Type B pancreatic cell (in vitro differentiated cells): ENCODE data around the gene AP1S3. TPM values are rescaled to one million over a fixed set of nuclear protein-coding genes. Genes with fewer than 3 reads are reported as not detected.

ENCODE experiments used
- DNase-seq: peaks from one replicate; pipeline ENCODE4 v3.0.0; 2021; ENCODE audit warnings: mixed read lengths; ENCODE audit not compliant: unreplicated experiment; ENCODE audit errors: extremely low spot score
- H3K27ac Mint-ChIP-seq: 2 replicates; pipeline ENCODE4 v1.8.0; 2021; ENCODE audit warnings: mild to moderate bottlenecking, mixed read lengths
- H3K27me3 Mint-ChIP-seq: 2 replicates; pipeline ENCODE4 v1.8.0; 2021; ENCODE audit warnings: mixed read lengths
- H3K36me3 Mint-ChIP-seq: 2 replicates; pipeline ENCODE4 v1.8.0; 2021; ENCODE audit warnings: mixed read lengths
- H3K4me1 Mint-ChIP-seq: one replicate; pipeline ENCODE4 v1.8.0; 2021; ENCODE audit warnings: mixed read lengths; ENCODE audit not compliant: unreplicated experiment
- H3K4me3 Mint-ChIP-seq: 2 replicates; pipeline ENCODE4 v1.8.0; 2021; ENCODE audit warnings: mild to moderate bottlenecking, mixed read lengths
- H3K9me3 Mint-ChIP-seq: 2 replicates; pipeline ENCODE4 v1.8.0; 2021; ENCODE audit warnings: mixed read lengths
- total RNA-seq: library from RNA; stranded (reverse); gene quantifications from 2 replicates; pipeline ENCODE4 v1.2.1, GENCODE V29; 2021; ENCODE audit warnings: low replicate concordance
- TF ChIP-seq, protein P1 (sequence below): fragments of 200-600 bp; sonication (generic); conservative IDR thresholded peaks from 2 replicates; pipeline ENCODE4 v1.5.0; 2021; ENCODE audit warnings: antibody characterized with exemption, mild to moderate bottlenecking

The AP1S3 gene
- total RNA-seq, 1 donor from 2014 or later = 7.8 TPM

DNA sequence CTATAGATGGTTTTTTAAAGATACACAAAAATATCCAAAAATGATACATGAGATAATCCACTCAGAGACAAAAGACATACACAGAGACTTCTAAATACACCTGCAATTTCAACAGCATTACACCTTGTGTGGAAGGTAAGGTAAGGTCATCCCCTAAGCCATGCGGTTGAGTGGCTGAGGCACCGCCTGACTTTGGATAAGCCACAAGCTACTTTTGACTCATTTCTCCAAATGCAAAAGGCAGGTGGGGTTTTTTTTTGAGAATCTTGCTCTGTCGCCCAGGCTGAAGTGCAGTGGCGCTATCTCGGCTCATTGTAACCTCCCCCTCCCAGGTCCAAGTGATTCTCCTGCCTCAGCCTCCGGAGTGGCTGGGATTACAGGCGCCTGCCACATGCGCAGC lies 13.1 kb downstream of the AP1S3 start:
- peaks cover 4% of the 10 kb centered on the region for H3K9me3 Mint-ChIP-seq
- no peak overlapping the region for H3K27ac Mint-ChIP-seq
- peaks cover 3% of the 10 kb centered on the region for H3K4me1 Mint-ChIP-seq
- TF ChIP-seq, protein P1, sequence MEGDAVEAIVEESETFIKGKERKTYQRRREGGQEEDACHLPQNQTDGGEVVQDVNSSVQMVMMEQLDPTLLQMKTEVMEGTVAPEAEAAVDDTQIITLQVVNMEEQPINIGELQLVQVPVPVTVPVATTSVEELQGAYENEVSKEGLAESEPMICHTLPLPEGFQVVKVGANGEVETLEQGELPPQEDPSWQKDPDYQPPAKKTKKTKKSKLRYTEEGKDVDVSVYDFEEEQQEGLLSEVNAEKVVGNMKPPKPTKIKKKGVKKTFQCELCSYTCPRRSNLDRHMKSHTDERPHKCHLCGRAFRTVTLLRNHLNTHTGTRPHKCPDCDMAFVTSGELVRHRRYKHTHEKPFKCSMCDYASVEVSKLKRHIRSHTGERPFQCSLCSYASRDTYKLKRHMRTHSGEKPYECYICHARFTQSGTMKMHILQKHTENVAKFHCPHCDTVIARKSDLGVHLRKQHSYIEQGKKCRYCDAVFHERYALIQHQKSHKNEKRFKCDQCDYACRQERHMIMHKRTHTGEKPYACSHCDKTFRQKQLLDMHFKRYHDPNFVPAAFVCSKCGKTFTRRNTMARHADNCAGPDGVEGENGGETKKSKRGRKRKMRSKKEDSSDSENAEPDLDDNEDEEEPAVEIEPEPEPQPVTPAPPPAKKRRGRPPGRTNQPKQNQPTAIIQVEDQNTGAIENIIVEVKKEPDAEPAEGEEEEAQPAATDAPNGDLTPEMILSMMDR = no peak
- DNase-seq = no peak
- H3K36me3 Mint-ChIP-seq = no peaks in the 10 kb centered on the region
- H3K4me3 Mint-ChIP-seq = no peak overlapping the region
- no peaks in the 10 kb centered on the region for H3K27me3 Mint-ChIP-seq

DNA sequence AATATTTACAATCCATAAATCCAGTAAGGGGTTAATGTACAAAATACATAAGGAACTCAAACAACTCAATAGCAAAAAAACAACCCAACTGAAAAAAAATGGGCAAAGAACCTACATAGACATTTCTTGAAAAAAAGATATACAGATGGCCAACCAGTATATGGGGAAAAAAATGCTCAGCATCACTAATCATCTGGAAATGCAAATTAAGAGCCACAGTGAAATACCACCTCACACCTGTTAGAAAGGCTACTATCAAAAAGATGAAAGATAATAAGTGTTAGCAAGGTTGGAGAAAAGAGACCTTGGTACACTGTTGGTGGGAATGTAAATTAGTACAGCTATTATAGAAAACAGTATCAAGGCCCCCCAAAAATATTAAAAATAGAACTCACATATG lies 14.6 kb downstream of the AP1S3 start:
- no peak for DNase-seq
- Mint-ChIP-seq H3K4me1 (peaks cover 3% of the 10 kb centered on the region), H3K27ac (no peak overlapping the region), H3K27me3 (no peaks in the 10 kb centered on the region), H3K4me3 (no peak overlapping the region), H3K9me3 (peaks cover 4% of the 10 kb centered on the region), H3K36me3 (no peaks in the 10 kb centered on the region)
- TF ChIP-seq, protein P1 = no peak

DNA sequence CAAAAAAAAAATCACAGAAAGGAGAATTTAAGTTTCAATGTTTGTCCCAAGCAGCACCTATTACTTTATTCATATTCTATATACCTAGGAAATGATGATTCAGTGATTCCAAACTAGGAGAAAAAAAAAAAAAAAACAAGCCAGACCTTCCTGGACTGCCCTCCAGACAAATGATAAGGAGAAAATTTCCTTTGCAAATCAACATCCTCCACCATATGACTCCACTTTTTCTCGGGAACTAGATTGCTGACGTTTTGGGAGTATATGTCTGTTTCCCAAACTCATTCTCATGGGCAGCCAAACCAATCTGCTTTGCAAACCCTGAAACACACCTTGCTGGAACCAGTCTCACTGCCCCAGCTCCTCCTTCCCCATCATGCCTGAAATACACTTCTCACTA lies 16.8 kb downstream of the AP1S3 start:
- H3K27ac Mint-ChIP-seq = no peak overlapping the region
- no peak overlapping the region for H3K4me3 Mint-ChIP-seq
- peaks cover 4% of the 10 kb centered on the region for H3K9me3 Mint-ChIP-seq
- TF ChIP-seq, protein P1 = no peak
- H3K27me3 Mint-ChIP-seq = no peaks in the 10 kb centered on the region
- no peak for DNase-seq
- no peaks in the 10 kb centered on the region for H3K36me3 Mint-ChIP-seq
- peaks cover 9% of the 10 kb centered on the region for H3K4me1 Mint-ChIP-seq

DNA sequence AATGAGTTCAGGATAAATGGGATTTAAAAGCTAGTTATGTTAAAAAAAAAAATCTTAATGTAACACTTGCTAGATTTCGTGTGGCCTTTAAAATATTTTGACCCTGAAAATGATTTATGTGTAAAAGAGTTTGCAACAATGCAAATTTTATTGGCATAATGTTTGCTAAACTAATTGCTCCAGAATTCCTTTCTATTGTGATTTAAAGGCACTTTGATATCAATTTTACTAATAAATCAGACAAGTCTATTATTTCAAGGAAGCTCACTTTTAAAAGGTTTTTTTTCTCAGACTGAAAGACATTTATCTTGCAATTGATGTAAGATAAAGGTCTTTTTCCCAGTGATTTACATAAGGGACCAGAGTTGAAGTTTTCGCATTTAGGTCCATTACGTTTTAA lies 17.5 kb downstream of the AP1S3 start:
- no peaks in the 10 kb centered on the region for H3K36me3 Mint-ChIP-seq
- H3K27ac Mint-ChIP-seq = no peak overlapping the region
- no peak overlapping the region for H3K4me3 Mint-ChIP-seq

DNA sequence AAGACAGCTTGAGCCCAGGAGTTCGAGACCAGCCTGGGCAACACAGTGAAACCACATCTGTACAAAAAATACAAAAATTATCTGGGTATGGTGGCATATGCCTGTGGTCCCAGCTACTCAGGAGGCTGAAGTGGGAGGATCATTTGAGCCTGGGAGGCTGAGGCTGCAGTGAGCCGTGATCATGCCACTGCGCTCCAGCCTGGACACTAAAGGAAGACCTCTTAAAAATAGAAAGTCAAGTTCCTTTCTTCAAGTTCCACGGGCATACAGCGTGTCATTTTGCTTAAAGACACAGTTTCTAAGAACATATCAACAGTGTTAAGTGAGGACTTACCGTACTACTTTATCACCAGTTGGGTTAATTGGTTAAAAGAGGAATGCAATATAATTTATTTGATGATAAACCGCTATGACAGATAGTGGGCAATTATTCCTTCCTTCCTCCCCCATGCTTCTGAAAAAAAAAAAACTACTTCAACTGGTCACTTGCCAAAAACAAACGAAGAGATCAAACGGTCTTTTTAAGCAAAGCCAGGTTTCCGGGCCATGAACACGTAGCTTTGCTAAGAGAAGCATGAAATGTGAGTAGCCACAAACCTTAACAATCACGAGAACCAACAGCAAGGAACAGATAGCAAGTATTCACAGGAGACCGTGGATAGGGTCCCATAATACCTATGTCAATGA lies 21.4 kb downstream of the AP1S3 start:
- no peak for DNase-seq
- Mint-ChIP-seq H3K27me3 (no peaks in the 10 kb centered on the region), H3K36me3 (no peaks in the 10 kb centered on the region), H3K4me1 (peaks cover 15% of the 10 kb centered on the region), H3K27ac (no peak overlapping the region), H3K4me3 (no peak overlapping the region), H3K9me3 (no peaks in the 10 kb centered on the region)
- TF ChIP-seq, protein P1 = no peak

More for the DNA sequence above, 17.5 kb downstream of the AP1S3 start:
- Mint-ChIP-seq H3K9me3 (no peaks in the 10 kb centered on the region), H3K27me3 (no peaks in the 10 kb centered on the region), H3K4me1 (peaks cover 15% of the 10 kb centered on the region)
- TF ChIP-seq, protein P1 = no peak
- DNase-seq = no peak
